Lower leg skin (tissue), 3 donors: ENCODE results near the gene NT5DC1.

Experiments
- CTCF ChIP-seq, 3 donors: fragments of 450-650 bp; IDR thresholded peaks; one replicate each; pipeline ENCODE4 v1.5.1; 2016; ENCODE audit warnings: antibody characterized with exemption in 3 of 3, mild to moderate bottlenecking in 3 of 3, moderate library complexity in 2 of 3
- POLR2A ChIP-seq, 2 donors: fragments of 450-650 bp; IDR thresholded peaks; one replicate each; pipeline ENCODE4 v1.6.1; 2016 to 2017; ENCODE audit warnings: antibody characterized with exemption in 2 of 2, mild to moderate bottlenecking in 1 of 2, moderate library complexity in 1 of 2

- TF ChIP-seq CTCF (IDR thresholded peaks at IDR 0.05) (no peak), POLR2A (IDR thresholded peaks at IDR 0.05) (no peak)
Observed at GRCh38 chr6:116173928-116174327, 73.3 kb downstream of the NT5DC1 start.
